HG02759 (cell line): ENCODE results near the gene MAD1L1.

Source experiments
- ATAC-seq: cut with Tn5 transposase; IDR thresholded peaks from one replicate; pipeline ENCODE4 v1.9.1; 2021; ENCODE audit warnings: mild to moderate bottlenecking, moderate library complexity; ENCODE audit not compliant: unreplicated experiment

MAD1L1 gene

GRCh38 chr7:2093843-2094220 is 138.9 kb downstream of the MAD1L1 start:
- ATAC-seq: no peak

GRCh38 chr7:2093215-2093842 is 139.4 kb downstream of the MAD1L1 start:
- ATAC-seq: no peak

GRCh38 chr7:2092279-2092678 is 140.5 kb downstream of the MAD1L1 start:
- no peak for ATAC-seq

- no peak for ATAC-seq
These were observed 141.9 kb downstream of the MAD1L1 start for GRCh38 chr7:2090526-2091520.

- ATAC-seq: no peak
These were observed 143.9 kb downstream of the MAD1L1 start for GRCh38 chr7:2088801-2089200.

GRCh38 chr7:2087744-2088143 is 145.0 kb downstream of the MAD1L1 start:
- no peak for ATAC-seq

- no peak for ATAC-seq
These were observed 146.5 kb downstream of the MAD1L1 start for GRCh38 chr7:2086229-2086628.

- no peak for ATAC-seq
These were observed 146.9 kb downstream of the MAD1L1 start for GRCh38 chr7:2085804-2086203.

- no peak for ATAC-seq
These were observed 147.8 kb downstream of the MAD1L1 start for GRCh38 chr7:2084781-2085505.

- no peak for ATAC-seq
These were observed 148.4 kb downstream of the MAD1L1 start for GRCh38 chr7:2084331-2084730.

GRCh38 chr7:2083362-2083761 is 149.4 kb downstream of the MAD1L1 start:
- ATAC-seq: no peak

- ATAC-seq: no peak
These were observed 150.4 kb downstream of the MAD1L1 start for GRCh38 chr7:2082139-2082998.

- no peak for ATAC-seq
These were observed 151.1 kb downstream of the MAD1L1 start for GRCh38 chr7:2081526-2082135.

- ATAC-seq: no peak
These were observed 152.3 kb downstream of the MAD1L1 start for GRCh38 chr7:2080477-2080876.

- no peak for ATAC-seq
These were observed 152.7 kb downstream of the MAD1L1 start for GRCh38 chr7:2080060-2080387.

GRCh38 chr7:2079332-2080059 is 153.2 kb downstream of the MAD1L1 start:
- no peak for ATAC-seq

- no peak for ATAC-seq
These were observed 153.8 kb downstream of the MAD1L1 start for GRCh38 chr7:2078899-2079298.

- ATAC-seq: no peak
These were observed 156.1 kb downstream of the MAD1L1 start for GRCh38 chr7:2076649-2077064.

- ATAC-seq: no peak
These were observed 156.9 kb downstream of the MAD1L1 start for GRCh38 chr7:2075811-2076210.

- no peak for ATAC-seq
These were observed 158.1 kb downstream of the MAD1L1 start for GRCh38 chr7:2074691-2075090.
